CD4-positive, alpha-beta T cell treated with Interleukin-12 subunit alpha and Interleukin-12 subunit beta, for 1 hour (primary cell): Measurements from ENCODE around the gene COL11A2.
"Not testable (repeated sequence)": the region's sequence is repeated elsewhere in the genome, so short reads cannot be mapped to it uniquely, and the experiment has no call there.

Experiments used
- DNase-seq: peaks from one replicate; pipeline ENCODE4 v3.0.0-alpha.2; 2020

COL11A2 gene

GRCh38 chr6:33150560-33150959 is 41.7 kb downstream of the COL11A2 start:
- not testable (repeated sequence) for DNase-seq

GRCh38 chr6:33147807-33148666 is 44.2 kb downstream of the COL11A2 start:
- DNase-seq, result peak; percentile 29

- DNase-seq, result no peak
These were observed 47.9 kb downstream of the COL11A2 start for GRCh38 chr6:33144373-33144772.

- DNase-seq, result no peak
These were observed 49.0 kb downstream of the COL11A2 start for GRCh38 chr6:33143113-33143770.

GRCh38 chr6:33142501-33143070 is 49.7 kb downstream of the COL11A2 start:
- no peak for DNase-seq

GRCh38 chr6:33140556-33140955 is 51.7 kb downstream of the COL11A2 start:
- DNase-seq, result no peak

GRCh38 chr6:33139596-33140206 is 52.6 kb downstream of the COL11A2 start:
- DNase-seq, result no peak

- DNase-seq, result no peak
These were observed 55.9 kb downstream of the COL11A2 start for GRCh38 chr6:33136310-33136900.

GRCh38 chr6:33132081-33132524 is 60.2 kb downstream of the COL11A2 start:
- DNase-seq, result no peak

GRCh38 chr6:33128318-33128717 is 63.9 kb downstream of the COL11A2 start:
- DNase-seq, result no peak

GRCh38 chr6:33126101-33126714 is 66.1 kb downstream of the COL11A2 start:
- peak; percentile 61 for DNase-seq

- DNase-seq, result no peak
These were observed 67.3 kb downstream of the COL11A2 start for GRCh38 chr6:33124947-33125346.

- DNase-seq, result no peak
These were observed 67.8 kb downstream of the COL11A2 start for GRCh38 chr6:33124525-33124901.

- peak; percentile 37 for DNase-seq
These were observed 68.3 kb downstream of the COL11A2 start for GRCh38 chr6:33123732-33124524.

GRCh38 chr6:33123181-33123580 is 69.1 kb downstream of the COL11A2 start:
- DNase-seq, result no peak

GRCh38 chr6:33120001-33120400 is 72.3 kb downstream of the COL11A2 start:
- no peak for DNase-seq

GRCh38 chr6:33118525-33119123 is 73.6 kb downstream of the COL11A2 start:
- peak; percentile 80 for DNase-seq

GRCh38 chr6:33117811-33118277 is 74.4 kb downstream of the COL11A2 start:
- no peak for DNase-seq

- no peak for DNase-seq
These were observed 75.2 kb downstream of the COL11A2 start for GRCh38 chr6:33116841-33117711.

- DNase-seq, result no peak
These were observed 75.8 kb downstream of the COL11A2 start for GRCh38 chr6:33116417-33116816.
